ENCODE measurements around the gene NRBF2.

GRCh38 chr10:63192826-63193225 lies 59.7 kb downstream of the NRBF2 start:
- TF ChIP-seq CTCF (conservative IDR thresholded peaks at IDR 0.05; ENCODE audit: low read depth, low read length) (no peak), BHLHE40 (IDR thresholded peaks at IDR 0.05; ENCODE audit: low read depth, low read length) (no peak), CEBPB (IDR thresholded peaks at IDR 0.05; ENCODE audit: low read depth, low read length) (no peak), MXI1 (IDR thresholded peaks at IDR 0.05; ENCODE audit: borderline replicate concordance, low read depth, low read length) (no peak), SMC3 (IDR thresholded peaks at IDR 0.05; ENCODE audit: low read depth, low read length) (no peak), POLR2A (IDR thresholded peaks at IDR 0.05; ENCODE audit: low read depth, low read length) (no peak), RAD21 (IDR thresholded peaks at IDR 0.05; ENCODE audit: low read length) (no peak), FOS (IDR thresholded peaks at IDR 0.05; ENCODE audit: low read depth, low read length) (no peak), NFE2L2 (IDR thresholded peaks at IDR 0.05; ENCODE audit: low read depth, low read length) (no peak), RCOR1 (IDR thresholded peaks at IDR 0.05; ENCODE audit: insufficient replicate concordance, low read length) (no peak), ELK1 (IDR thresholded peaks at IDR 0.05; ENCODE audit: borderline replicate concordance, low read depth, low read length) (no peak), RFX5 (IDR thresholded peaks at IDR 0.05; ENCODE audit: low read depth, low read length) (no peak)

Measured in IMR-90 (cell line).